CD4-positive, alpha-beta T cell treated with Interleukin-6 at 100 ng/mL for 8 hours (primary cell): Measurements from ENCODE around the gene TRIM46.
A peak's percentile ranks its signal among the peaks of the same experiment; 100 is the strongest.
"Not testable (repeated sequence)": the region's sequence is repeated elsewhere in the genome, so short reads cannot be mapped to it uniquely, and the experiment has no call there.

ENCODE experiments used
- DNase-seq: peaks from one replicate; pipeline ENCODE4 v3.0.0-alpha.2; 2020; ENCODE audit warnings: mixed read lengths, low spot score

Gene TRIM46

DNA sequence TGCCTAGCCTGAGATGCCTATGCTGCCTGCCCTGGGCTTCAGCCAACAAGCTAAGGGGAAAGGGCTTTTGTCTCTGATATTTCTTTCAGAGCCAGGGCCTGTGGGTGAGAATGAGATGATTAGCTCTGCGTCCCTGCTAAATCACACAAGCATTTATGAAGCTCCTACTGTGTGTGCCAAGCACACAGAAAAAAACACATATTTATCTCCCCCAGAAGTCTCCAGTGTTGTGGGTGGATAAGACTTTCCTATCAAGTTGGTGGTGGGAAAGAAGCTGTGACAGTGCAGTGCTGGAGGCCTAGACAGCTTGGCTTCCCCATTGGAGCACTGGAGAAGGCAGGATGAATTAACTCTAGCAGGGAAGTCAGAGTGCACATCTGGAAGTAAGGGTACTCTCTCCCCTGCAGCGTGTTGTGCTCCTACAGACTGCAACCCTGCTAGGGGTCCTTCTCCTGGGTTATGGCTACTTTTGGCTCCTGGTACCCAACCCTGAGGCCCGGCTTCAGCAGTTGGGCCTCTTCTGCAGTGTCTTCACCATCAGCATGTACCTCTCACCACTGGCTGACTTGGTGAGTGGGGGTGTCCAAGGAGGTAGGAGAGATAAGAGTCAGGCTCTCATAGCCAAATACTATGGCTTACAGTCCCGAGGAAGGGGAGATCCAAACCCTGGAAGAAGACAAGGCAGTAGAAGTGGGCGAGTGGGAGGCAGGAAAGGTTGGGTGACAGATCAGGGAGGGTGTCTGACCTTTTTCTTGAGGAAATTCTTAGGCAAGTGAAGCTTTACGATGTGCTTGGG is 36.3 kb upstream of the TRIM46 start:
- DNase-seq: no peak

DNA sequence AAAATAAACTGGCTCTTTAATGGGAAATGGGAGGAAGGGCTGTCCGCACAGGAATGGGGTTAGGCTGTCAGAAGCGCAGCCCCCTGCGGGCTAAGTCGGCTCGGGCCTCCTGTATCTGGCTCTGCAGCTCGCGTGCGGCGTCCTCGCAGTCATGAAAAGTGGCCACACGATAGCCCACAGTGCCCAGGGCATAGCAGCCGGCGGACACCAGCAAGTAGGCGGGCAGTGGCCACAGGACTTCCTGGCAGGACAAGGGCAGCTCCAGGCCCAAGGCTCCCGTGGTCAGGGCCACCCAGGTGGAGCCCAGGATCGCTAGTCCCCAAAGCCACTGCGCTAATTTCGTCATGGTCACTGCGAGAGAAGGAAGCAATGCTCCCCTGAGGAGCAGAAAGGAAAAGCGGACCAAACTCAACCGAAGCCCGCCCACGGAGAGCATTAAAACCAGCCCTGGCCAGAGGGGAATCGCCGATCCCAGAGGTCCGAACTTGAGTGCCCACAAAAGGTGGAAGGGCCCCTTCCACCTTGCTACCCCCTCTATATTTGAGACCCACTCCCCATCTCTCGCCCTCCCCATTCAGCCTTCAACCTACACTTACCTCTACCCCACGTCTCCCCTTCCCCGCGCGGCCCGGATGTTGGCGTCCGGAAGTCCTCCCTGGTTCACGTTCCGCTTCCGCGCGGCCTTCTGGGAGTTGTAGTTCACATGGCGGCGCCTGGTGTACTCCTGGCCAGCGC is 33.6 kb upstream of the TRIM46 start, which contains the start of gene DPM3:
TSS of gene DPM3 (minus strand) at position 637 of the 735 bp plus-strand sequence. CDS start at position 346, 291 bp downstream.
- DNase-seq: peak; percentile 84

DNA sequence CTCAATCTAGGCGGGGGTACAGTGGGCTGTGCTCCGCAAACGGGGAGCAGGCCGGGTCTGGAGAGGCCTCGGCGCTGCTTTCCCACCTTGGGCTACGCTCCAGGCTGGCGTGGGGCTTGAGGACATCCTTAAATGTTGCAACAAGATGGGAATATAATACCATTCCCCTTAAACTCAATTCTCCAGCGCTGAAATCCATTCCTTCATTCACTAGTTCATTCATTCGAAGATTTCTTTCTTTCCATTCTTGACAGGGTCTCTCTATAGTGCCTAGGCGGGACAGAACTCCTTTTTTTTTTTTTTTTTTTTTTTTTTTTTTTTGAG is 33.1 kb upstream of the TRIM46 start:
- no peak for DNase-seq

DNA sequence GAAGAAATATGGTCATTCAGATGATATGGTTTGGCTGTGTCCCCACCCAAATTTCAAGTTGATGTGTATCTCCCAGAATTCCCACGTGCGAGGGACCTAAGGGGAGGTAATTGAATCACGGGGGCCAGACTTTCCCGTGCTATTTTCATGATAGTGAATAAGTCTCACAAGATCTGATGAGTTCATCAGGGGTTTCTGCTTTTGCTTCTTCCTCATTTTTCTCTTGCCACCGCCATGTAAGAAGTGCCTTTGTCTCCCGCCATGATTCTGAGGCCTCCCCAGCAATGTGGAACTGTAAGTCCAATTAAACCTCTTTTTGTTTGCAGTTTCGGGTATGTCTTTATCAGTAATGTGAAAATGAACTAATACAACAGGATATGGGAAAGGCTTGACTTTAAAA is 31.9 kb upstream of the TRIM46 start:
- no peak for DNase-seq

DNA sequence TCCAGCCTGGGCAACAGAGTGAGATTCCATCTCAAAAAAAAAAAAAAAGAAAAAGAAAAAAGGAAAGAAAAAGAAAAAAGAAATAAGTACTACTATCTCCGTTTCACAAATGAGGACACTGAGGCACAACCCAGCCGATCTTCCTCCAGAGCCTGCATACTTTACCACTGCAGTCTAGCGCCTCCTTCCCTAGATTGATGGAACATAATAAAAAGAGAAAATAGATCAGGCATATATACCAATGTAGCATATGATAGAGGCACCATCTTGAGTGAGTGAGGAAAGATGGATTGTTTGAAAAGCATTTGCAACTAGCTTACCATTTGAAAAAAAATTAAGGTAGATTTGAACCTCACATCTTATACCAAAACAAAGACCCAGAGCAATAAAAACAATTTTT is 28.2 kb upstream of the TRIM46 start:
- no peak for DNase-seq

DNA sequence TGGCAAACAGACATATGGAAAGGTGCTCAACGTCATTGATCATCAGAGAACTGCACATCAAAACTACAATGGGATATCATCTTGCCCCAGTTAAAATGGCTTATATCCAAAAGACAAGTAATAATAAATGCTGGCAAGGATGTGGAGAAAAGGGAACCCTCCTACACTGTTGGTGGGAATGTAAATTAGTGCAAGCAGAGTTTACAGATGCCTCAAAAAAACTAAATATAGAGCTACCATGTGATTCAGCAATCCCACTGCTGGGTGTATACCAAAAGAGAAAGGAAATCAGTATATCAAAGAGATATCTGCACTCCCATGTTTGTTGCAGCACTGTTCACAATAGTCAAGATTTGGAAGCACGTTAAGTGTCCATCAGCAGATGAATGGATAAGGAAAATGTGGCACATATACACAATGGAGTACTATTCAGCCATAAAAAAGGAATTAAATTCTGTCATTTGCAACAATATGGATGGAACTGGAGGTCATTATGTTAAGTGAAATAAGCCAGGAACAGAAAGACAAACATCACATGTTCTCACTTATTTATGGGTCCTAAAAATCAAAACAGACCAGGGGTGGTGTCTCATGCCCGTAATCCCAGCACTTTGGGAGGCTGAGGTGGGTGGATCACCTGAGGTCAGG is 17.5 kb upstream of the TRIM46 start:
- not testable (repeated sequence) for DNase-seq

DNA sequence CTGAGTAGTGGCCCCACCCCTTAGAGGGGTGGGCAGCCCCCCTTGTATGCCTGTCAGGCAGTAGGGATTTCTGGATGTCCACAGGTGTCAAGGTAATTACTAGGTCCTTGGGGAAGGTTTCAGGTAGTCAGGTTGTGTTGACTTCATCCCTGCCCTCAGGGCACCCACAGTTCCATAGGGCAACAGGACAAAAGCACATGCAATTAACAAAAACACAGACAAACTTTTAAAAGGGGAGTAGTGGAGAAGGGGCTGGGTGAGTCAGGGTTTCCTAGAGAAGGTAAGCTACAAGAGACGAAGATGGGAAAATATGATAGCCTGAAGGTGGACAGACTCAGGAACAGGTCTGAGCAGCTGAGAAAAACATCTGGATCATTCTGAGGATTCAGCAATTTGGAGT is 14.7 kb upstream of the TRIM46 start:
- no peak for DNase-seq

DNA sequence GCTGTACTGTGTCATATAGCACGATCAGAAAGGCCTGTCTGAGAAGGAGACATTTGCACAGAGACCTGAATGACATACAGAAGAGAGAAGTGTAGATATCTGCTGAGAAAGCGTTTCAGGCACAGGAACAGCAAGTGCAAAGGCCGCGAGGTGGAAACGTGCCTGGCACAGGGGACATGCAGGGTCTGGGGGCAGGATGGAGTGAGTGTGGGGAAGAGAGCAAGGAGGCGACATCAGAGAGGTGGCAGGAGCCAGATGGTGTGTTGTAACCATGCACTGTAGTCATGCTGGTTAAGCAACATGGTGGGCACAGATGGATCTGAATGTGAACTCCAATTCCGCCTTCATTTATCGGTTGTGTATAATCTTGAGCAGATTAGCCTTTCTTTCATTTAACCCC is 13.5 kb upstream of the TRIM46 start:
- no peak for DNase-seq

DNA sequence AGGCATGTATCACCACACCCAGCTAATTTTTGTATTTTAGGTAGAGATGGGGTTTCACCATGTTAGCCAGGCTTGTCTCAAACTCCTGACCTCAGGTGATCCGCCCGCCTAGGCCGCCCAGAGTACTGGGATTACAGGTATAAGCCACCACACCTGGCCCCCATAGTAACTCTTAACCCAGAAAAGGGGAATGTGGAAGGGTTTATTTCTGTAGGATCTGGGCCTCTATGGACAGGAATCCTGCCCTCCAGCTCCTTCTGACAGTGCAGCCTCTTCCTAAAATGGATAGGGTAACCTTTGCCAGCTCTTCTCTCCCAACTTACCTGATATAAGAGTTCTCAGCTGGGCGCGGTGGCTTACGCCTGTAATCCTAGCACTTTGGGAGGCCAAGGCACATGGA is 11.0 kb upstream of the TRIM46 start:
- DNase-seq: not testable (repeated sequence)

DNA sequence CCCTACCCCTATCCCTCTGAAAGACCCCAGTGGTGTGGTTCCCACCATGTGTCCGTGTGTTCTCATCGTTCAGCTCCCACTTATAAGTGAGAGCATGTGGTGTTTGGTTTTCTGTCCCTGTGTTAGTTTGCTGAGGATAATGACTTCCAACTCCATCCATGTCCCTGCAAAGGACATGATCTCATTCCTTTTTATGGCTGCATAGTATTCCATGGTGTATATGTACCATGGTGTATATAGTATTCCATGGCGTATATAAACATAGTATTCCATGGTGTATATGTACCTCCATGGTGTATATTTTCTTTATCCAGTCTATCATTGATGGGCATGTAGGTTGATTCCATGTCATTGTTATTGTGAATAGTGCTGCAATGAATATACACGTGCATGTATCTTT is 9.9 kb upstream of the TRIM46 start:
- DNase-seq: not testable (repeated sequence)

DNA sequence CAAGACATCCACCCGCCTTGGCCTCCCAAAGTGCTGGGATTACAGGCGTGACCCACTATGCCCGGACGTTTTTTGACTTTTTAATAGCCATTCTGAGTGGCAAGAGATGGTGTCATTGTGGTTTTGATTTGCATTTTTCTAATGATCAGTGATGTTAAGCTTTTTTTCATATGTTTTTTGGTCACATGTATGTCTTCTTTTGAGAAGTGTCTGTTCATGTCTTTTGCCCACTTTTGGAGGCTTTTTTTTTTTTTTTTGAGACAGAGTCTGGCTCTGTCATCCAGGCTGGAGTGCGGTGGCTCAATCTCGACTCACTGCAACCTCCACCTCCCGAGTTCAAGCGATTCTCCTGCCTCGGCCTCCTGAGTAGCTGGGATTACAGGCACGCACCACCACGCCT is 9.0 kb upstream of the TRIM46 start:
- not testable (repeated sequence) for DNase-seq

DNA sequence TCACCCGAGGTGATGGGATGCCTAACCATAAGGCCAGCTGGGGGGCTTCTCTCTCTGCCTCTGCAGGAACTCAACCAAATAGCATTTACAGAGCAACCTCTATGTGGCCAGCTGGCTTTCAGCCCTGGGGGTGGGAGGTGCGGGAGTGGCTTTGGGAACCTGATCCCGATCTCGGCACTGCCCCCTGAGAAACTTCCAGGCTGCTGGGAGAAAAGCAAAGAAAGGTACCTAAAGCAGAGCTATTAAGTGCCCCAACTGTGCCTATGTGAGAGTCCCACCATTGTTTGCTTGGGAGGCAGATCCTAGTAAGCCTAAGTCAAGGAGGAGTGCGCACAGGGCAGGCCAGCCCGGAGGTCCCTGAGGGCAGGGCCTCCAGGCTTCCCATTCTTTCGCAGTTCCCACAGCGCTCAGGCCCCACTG is 7.6 kb upstream of the TRIM46 start:
- DNase-seq: no peak

DNA sequence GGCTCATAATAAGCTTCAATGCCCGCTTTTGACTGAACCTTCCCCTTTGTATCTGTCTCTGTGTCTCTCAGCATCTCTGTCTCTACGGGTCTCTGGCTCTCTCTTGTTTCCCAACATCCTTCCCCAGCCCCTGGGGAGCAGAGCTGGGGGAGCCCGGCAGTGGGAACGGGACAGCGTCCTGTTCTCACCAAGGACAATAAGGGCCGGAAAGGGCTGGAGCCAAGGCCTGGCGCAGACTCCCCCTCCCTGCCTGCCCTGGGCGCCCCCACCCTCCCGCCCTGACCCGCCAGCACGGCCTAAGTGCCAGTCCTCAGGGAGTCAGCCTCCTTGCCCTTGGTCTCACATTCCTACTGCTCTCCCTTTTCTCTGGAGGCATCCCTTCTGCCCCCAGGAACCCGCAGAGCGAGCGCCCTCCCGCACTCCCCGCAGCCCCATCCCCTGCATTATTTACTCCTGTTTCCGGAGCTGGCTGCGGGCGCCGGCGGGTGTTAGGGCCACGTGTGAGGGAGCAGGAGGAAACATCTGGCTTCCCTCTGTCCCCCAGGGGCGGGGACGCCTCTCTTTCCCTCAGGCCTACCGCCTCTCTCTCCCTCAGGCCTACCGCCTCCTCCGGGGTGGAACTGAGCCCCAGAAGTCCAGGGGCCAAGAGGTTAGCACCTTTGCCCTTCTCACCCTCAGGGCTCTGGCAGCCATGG is 7.0 kb upstream of the TRIM46 start:
- DNase-seq: no peak

DNA sequence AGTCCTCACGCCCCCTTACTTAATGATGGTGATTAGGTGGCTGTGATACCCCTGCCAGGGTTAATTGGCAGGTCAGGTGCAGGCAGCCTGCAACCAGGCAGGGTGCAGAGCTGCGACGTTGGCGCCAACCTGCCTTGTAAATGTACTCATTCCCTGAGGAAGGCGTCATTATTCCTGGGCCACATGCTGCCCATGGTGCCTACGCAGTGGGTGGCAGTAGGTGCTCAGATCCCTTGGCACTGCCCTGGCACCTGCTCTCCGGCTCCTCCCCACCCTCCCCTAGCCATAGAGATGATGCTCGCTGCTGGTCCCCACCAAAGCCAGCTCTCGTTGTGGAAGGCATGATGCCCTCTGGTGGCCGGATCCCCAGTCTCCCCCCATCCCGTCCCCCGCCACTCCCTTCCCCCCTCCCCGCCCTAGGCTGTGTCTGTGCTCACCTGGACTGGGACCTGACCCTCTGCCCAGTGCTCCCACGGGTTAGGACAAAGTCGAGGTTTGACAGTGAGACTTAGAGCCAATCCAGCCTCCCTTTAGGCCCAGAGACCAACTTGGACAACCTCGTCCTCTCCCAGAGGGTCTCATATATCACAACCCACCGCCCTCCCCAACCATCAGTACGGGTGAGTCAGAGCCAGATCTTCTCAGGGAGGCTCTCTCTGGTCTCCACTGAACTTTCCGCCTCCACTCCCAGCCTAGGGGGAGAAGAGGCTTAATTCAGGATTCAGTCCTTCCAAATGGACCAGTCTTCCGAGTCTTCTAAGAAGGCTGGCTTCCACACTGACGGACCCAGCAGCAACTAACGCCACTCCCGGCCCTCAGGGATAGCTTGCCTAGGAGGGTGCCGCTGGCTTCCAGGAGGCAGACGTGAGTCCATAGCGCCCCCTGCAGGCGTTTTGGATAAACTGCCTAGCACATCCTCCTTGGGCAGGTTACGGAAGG is 6.2 kb upstream of the TRIM46 start:
- peak; percentile 86 for DNase-seq

DNA sequence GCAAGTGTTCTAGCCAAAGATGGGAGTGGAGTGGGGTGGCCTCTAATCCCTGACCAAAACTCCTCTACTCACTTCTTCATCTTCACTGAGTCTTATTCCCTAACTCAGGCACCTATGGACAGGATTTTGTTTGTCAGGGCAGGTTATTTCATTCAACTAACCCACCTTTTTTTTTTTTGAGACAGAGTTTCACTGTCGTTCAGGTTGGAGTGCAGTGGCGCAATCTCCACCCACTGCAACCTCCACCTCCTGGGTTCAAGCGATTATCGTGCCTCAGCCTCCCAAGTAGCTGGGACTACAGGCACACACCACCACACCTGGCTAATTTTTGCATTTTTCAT is 5.6 kb upstream of the TRIM46 start:
- DNase-seq: not testable (repeated sequence)

DNA sequence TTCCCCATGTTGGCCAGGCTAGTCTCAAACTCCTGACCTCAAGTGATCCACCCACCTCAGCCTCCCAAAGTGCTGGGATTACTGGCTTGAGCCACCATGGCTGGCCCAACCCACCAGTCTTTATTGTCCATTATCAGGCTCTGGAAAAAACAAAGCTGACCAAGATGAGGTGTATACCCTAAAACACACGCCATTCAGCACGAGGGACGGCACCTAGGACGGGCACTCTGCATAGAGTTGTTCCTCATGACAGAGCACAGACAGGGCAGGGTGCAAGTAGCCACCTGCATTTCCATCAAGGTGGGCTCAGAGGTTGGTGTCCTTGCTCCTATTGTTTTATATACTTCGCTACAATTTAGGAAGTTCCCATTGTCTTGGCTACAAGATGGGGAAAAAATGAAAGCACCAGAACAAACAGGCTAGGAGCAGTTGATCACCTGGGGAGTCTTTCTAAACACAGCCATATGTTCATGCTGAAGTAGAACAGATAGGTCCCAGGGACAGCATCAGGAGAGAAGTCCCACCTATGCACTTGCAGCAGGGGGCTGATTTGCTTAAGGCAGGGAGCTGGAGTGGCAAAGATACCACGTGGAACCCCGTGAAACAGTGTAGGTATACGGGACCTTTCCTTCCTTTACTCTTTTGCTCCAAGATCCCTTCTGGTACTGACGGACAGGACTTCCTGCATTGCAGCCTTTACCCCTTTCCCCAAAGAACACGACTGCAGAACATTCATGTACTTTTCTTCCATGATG is 5.0 kb upstream of the TRIM46 start:
- no peak for DNase-seq

DNA sequence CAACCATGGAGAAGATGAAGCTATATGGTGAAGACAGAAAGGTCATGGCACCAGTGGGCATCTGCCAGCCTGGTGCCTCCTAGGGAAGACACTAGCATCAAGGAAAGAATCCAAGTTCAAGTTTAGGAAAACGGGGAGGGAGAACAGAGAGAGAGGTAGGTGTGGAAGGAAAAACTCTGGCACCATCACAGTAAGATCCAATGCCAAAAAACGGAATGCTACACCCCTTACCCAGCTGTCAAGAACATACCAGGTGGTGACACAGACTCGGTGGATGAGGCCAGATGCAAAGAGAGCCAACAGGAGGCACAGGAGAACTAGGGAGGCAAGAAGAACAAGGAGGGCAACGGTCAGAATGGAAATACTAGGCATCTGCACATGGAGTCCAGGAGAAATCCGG is 4.1 kb upstream of the TRIM46 start:
- DNase-seq: no peak

DNA sequence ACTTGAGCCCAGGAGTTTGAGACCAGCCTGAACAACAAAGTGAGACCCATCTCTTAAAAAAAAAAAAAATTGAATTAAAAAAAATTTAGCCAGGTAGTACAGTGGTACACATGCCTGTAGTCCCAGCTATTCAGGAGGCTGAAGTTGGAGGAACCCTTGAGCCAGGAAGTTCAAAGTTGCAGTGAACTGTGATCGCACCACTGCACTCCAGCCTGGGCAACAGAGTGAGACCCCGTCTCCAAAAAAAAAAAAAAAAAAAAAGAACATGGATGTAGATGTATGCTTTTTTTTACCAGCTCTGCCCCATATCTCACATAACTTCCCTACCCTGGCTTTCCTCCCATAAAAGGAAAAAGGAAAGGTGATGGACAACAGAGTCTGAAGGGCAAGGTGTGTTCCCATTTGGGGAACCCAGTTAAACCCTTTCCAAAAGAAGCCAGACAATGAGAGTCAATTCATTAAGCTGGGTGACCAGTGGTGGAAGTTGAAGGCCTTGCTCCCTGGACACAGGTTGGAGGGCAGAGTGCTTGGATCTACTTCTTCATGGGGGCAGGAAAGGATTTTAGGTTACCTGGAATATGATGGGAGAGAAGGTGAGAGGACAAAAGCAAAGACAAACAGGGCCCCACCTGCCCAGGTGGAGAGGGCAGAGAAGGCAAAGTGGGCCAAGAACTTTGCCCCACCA is 3.4 kb upstream of the TRIM46 start:
- no peak for DNase-seq

DNA sequence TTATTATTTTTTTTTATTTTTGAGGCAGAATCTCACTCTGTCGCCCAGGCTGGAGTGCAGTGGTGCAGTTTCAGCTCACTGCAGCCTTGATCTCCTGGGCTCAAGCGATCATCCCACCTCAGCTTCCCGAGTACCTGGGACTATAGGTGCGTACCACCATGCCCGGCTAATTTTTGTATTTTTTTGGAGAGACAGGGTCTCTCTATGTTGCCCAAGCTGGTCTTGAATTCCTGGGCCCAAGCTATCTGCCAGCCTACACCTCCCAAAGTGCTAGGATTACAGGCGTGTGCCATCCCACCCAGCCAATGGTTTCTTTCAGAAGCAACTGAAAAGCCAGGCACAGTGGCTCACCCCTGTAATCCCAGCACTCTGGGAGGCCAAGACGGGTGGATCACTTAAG is 2.8 kb upstream of the TRIM46 start:
- no peak for DNase-seq
